CD4-positive, alpha-beta T cell (primary cell): Measurements from ENCODE around the gene CCDC33. TPM values are rescaled to one million over a fixed set of nuclear protein-coding genes. Genes with fewer than 3 reads are reported as not detected.

Source experiments
- ATAC-seq: fragments of 200-7000 bp; cut with Tn5 transposase; one replicate; pipeline ENCODE4 v1.10.0; 2022; ENCODE audit warnings: mild to moderate bottlenecking; ENCODE audit not compliant: poor library complexity
- CTCF ChIA-PET: fragments of 350-600 bp; sonication (Branson Sonifier 250); formaldehyde crosslinking; loops from one replicate; lab custom pipeline; 2021; ENCODE audit warnings: antibody characterized with exemption, inconsistent platforms; lab: Charles Lee
- POLR2A ChIA-PET: fragments of 350-600 bp; sonication (Branson Sonifier 250); formaldehyde crosslinking; loops from one replicate; lab custom pipeline; 2021; ENCODE audit warnings: antibody characterized with exemption, inconsistent platforms; lab: Charles Lee
- DNase-seq, 14 experiments: peaks; one replicate each; pipeline ENCODE4 v3.0.0-alpha.2; 2013 to 2020; ENCODE audit warnings: mixed read lengths in 2 of 14
- H3K27ac ChIP-seq, 2 donors: one replicate each; pipeline versions ENCODE4 v1.5.1 to v1.7.0; 2013; ENCODE audit warnings: low read length in 2 of 2, low read depth in 1 of 2, mild to moderate bottlenecking in 1 of 2
- H3K27me3 ChIP-seq, 2 experiments: 1 replicate in 1 of 2; 2 replicates in 1 of 2; pipeline versions ENCODE4 v1.6.1 to v1.7.0; 2013; ENCODE audit warnings: low read length in 2 of 2, control low read depth in 1 of 2, mild to moderate bottlenecking in 1 of 2, moderate library complexity in 1 of 2; ENCODE audit not compliant: insufficient read depth in 2 of 2, control insufficient read depth in 1 of 2
- H3K36me3 ChIP-seq: one replicate; pipeline ENCODE4 v1.6.1; 2013; ENCODE audit warnings: low read length, control low read depth; ENCODE audit not compliant: insufficient read depth
- H3K4me1 ChIP-seq: one replicate; pipeline ENCODE4 v1.6.1; 2013; ENCODE audit warnings: low read length, control low read depth; ENCODE audit not compliant: insufficient read depth
- H3K4me3 ChIP-seq: one replicate; pipeline ENCODE4 v1.5.1; 2013; ENCODE audit warnings: mild to moderate bottlenecking, low read length, moderate library complexity
- H3K9me3 ChIP-seq, 2 experiments: 1 replicate in 1 of 2; 2 replicates in 1 of 2; pipeline versions ENCODE4 v1.6.1 to v1.7.0; 2013; ENCODE audit warnings: low read length in 2 of 2, mild to moderate bottlenecking in 2 of 2, control low read depth in 1 of 2, moderate library complexity in 1 of 2; ENCODE audit not compliant: control insufficient read depth in 1 of 2, insufficient read depth in 1 of 2
- H3K27ac Mint-ChIP-seq: one replicate; pipeline ENCODE4 v1.8.0; 2020; ENCODE audit warnings: mixed read lengths
- H3K27me3 Mint-ChIP-seq: one replicate; pipeline ENCODE4 v1.8.0; 2021; ENCODE audit warnings: mixed read lengths
- H3K36me3 Mint-ChIP-seq: one replicate; pipeline ENCODE4 v1.8.0; 2021; ENCODE audit warnings: low read depth, mixed read lengths
- H3K4me1 Mint-ChIP-seq: one replicate; pipeline ENCODE4 v1.8.0; 2021; ENCODE audit warnings: low read depth, mixed read lengths
- H3K4me3 Mint-ChIP-seq: one replicate; pipeline ENCODE4 v1.8.0; 2020; ENCODE audit warnings: mild to moderate bottlenecking, mixed read lengths
- H3K9me3 Mint-ChIP-seq: one replicate; pipeline ENCODE4 v1.8.0; 2020; ENCODE audit warnings: mixed read lengths
- intact Hi-C, 2 experiments: fragments of 100-400 bp; cut with DNase I in 1 of 2; cut with micrococcal nuclease in 1 of 2; formaldehyde crosslinking; loops; one replicate each; pipeline versions ENCODE4 v1.15.1 to v1.9.0; 2023 to 2025; cut with DNase I, micrococcal nuclease
- total RNA-seq, 174 experiments: library from RNA in 2 of 174; stranded (reverse) in 2 of 174; gene quantifications; one replicate each; pipeline ENCODE4 v1.2.3 and lab custom pipeline; 2021 to 2026
- TF ChIP-seq, protein P1 (sequence below): fragments of 200-600 bp; IDR thresholded peaks from one replicate; pipeline ENCODE4 v1.8.0; 2022; ENCODE audit warnings: antibody characterized with exemption, mild to moderate bottlenecking

Gene CCDC33
- total RNA-seq, 2 experiments from 2014 or later, result not detected

GRCh38 chr15:74365598-74366445 is 129.7 kb downstream of the CCDC33 start:
- intact Hi-C loops, result no loop called here
- no peak overlapping the region for H3K27ac Mint-ChIP-seq
- CTCF ChIA-PET, result no interaction called here
- no peaks in the 10 kb centered on the region for H3K4me1 Mint-ChIP-seq
- peak overlapping the region; percentile 51 for H3K4me3 Mint-ChIP-seq
- Histone ChIP-seq H3K4me1 (peaks cover 12% of the 10 kb centered on the region), H3K27ac (no peak overlapping the region), H3K36me3 (no peaks in the 10 kb centered on the region), H3K27me3 (peaks cover 27 to 33% of the 10 kb centered on the region in 2 experiments), H3K4me3 (peak overlapping the region; percentile 33), H3K9me3 (peaks cover 0 to 8% of the 10 kb centered on the region in 2 experiments)
- no peaks in the 10 kb centered on the region for H3K36me3 Mint-ChIP-seq
- H3K9me3 Mint-ChIP-seq, result no peaks in the 10 kb centered on the region
- ATAC-seq (no peak), DNase-seq (peak in 1 of 14 experiments; percentile 32)
- POLR2A ChIA-PET, result no interaction called here
- TF ChIP-seq, protein P1, sequence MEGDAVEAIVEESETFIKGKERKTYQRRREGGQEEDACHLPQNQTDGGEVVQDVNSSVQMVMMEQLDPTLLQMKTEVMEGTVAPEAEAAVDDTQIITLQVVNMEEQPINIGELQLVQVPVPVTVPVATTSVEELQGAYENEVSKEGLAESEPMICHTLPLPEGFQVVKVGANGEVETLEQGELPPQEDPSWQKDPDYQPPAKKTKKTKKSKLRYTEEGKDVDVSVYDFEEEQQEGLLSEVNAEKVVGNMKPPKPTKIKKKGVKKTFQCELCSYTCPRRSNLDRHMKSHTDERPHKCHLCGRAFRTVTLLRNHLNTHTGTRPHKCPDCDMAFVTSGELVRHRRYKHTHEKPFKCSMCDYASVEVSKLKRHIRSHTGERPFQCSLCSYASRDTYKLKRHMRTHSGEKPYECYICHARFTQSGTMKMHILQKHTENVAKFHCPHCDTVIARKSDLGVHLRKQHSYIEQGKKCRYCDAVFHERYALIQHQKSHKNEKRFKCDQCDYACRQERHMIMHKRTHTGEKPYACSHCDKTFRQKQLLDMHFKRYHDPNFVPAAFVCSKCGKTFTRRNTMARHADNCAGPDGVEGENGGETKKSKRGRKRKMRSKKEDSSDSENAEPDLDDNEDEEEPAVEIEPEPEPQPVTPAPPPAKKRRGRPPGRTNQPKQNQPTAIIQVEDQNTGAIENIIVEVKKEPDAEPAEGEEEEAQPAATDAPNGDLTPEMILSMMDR, result no peak
- H3K27me3 Mint-ChIP-seq, result peaks cover 68% of the 10 kb centered on the region

GRCh38 chr15:74367296-74367854 is 131.2 kb downstream of the CCDC33 start, which contains the start of gene CYP11A1:
CYP11A1 (minus strand) TSS chr15:74367646; CDS start chr15:74367585, 61 bp downstream.
- Mint-ChIP-seq H3K9me3 (no peaks in the 10 kb centered on the region), H3K36me3 (no peaks in the 10 kb centered on the region), H3K4me3 (no peak within 1 kb of the TSS), H3K27ac (no peak within 1 kb of the TSS), H3K27me3 (peaks cover 66% of the 10 kb centered on the region), H3K4me1 (no peaks in the 10 kb centered on the region)
- ChIA-PET CTCF (no interaction called here), POLR2A (no interaction called here)
- Histone ChIP-seq H3K4me1 (peaks cover 12% of the 10 kb centered on the region), H3K9me3 (peaks cover 0 to 8% of the 10 kb centered on the region in 2 experiments), H3K27me3 (peaks cover 29 to 33% of the 10 kb centered on the region in 2 experiments), H3K27ac (no peak within 1 kb of the TSS), H3K36me3 (no peaks in the 10 kb centered on the region), H3K4me3 (no peak within 1 kb of the TSS)
- ATAC-seq (no peak), DNase-seq (peak in 1 of 14 experiments; percentile 23)
- intact Hi-C loops, result no loop called here
- TF ChIP-seq, protein P1, result no peak

GRCh38 chr15:74368121-74368520 is 132.0 kb downstream of the CCDC33 start:
- Histone ChIP-seq H3K4me3 (no peak overlapping the region), H3K4me1 (peaks cover 12% of the 10 kb centered on the region), H3K27me3 (peaks cover 29 to 33% of the 10 kb centered on the region in 2 experiments), H3K36me3 (no peaks in the 10 kb centered on the region), H3K27ac (no peak overlapping the region), H3K9me3 (peaks cover 0 to 8% of the 10 kb centered on the region in 2 experiments)
- intact Hi-C loops, result no loop called here
- CTCF ChIA-PET, result interaction anchor here (0.6 kb wide), 1 partner anchor 10 kb away, joined by 3 read pairs; no protein-coding TSS in a partner anchor
- H3K9me3 Mint-ChIP-seq, result no peaks in the 10 kb centered on the region
- H3K4me1 Mint-ChIP-seq, result no peaks in the 10 kb centered on the region
- H3K27me3 Mint-ChIP-seq, result peaks cover 58% of the 10 kb centered on the region
- ATAC-seq (no peak), DNase-seq (peak in 1 of 14 experiments; percentile 2)
- TF ChIP-seq, protein P1, result no peak
- H3K27ac Mint-ChIP-seq, result no peak overlapping the region
- H3K4me3 Mint-ChIP-seq, result no peak overlapping the region
- H3K36me3 Mint-ChIP-seq, result no peaks in the 10 kb centered on the region
- POLR2A ChIA-PET, result no interaction called here
